ENCODE measurements around the gene FLYWCH1.

FLYWCH1 gene

GRCh38 chr16:2896480-2897010 is 15.2 kb upstream of the FLYWCH1 start:
- Histone ChIP-seq H3K27me3 (no peaks in the 10 kb centered on the region), H3K4me1 (peaks cover 0 to 2% (median 0%) of the 10 kb centered on the region in 4 donors), H3K36me3 (peaks cover 0 to 44% (median 9%) of the 10 kb centered on the region in 3 donors), H3K27ac (no peak overlapping the region), H3K9me3 (no peaks in the 10 kb centered on the region), H3K4me3 (no peak overlapping the region)
- TF ChIP-seq, protein P1, sequence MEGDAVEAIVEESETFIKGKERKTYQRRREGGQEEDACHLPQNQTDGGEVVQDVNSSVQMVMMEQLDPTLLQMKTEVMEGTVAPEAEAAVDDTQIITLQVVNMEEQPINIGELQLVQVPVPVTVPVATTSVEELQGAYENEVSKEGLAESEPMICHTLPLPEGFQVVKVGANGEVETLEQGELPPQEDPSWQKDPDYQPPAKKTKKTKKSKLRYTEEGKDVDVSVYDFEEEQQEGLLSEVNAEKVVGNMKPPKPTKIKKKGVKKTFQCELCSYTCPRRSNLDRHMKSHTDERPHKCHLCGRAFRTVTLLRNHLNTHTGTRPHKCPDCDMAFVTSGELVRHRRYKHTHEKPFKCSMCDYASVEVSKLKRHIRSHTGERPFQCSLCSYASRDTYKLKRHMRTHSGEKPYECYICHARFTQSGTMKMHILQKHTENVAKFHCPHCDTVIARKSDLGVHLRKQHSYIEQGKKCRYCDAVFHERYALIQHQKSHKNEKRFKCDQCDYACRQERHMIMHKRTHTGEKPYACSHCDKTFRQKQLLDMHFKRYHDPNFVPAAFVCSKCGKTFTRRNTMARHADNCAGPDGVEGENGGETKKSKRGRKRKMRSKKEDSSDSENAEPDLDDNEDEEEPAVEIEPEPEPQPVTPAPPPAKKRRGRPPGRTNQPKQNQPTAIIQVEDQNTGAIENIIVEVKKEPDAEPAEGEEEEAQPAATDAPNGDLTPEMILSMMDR (IDR thresholded peaks at IDR 0.05), result no peak
- no peak for DNase-seq
- intact Hi-C loops (cut with DNase I; ENCODE audit: low total_unique reads), result no loop called here

- H3K4me1 ChIP-seq, result no peaks in the 10 kb centered on the region
- no peak for DNase-seq
- TF ChIP-seq, protein P1 (IDR thresholded peaks at IDR 0.05), result no peak
- no peak overlapping the region for H3K4me3 ChIP-seq
- peaks cover 0 to 44% (median 9%) of the 10 kb centered on the region in 3 donors for H3K36me3 ChIP-seq
- no peaks in the 10 kb centered on the region for H3K9me3 ChIP-seq
- intact Hi-C loops (cut with DNase I; ENCODE audit: low total_unique reads), result no loop called here
- H3K27me3 ChIP-seq, result no peaks in the 10 kb centered on the region
- no peak overlapping the region for H3K27ac ChIP-seq
Measured at GRCh38 chr16:2897110-2897509, 14.6 kb upstream of the FLYWCH1 start.

GRCh38 chr16:2898831-2899563 is 12.7 kb upstream of the FLYWCH1 start:
- no peak for DNase-seq
- Histone ChIP-seq H3K9me3 (no peaks in the 10 kb centered on the region), H3K4me3 (no peak overlapping the region), H3K27me3 (no peaks in the 10 kb centered on the region), H3K36me3 (peaks cover 0 to 44% (median 9%) of the 10 kb centered on the region in 3 donors), H3K27ac (no peak overlapping the region), H3K4me1 (peaks cover 0 to 8% (median 4%) of the 10 kb centered on the region in 4 donors)
- intact Hi-C loops (cut with DNase I; ENCODE audit: low total_unique reads), result no loop called here
- TF ChIP-seq, protein P1 (IDR thresholded peaks at IDR 0.05), result no peak

DNA sequence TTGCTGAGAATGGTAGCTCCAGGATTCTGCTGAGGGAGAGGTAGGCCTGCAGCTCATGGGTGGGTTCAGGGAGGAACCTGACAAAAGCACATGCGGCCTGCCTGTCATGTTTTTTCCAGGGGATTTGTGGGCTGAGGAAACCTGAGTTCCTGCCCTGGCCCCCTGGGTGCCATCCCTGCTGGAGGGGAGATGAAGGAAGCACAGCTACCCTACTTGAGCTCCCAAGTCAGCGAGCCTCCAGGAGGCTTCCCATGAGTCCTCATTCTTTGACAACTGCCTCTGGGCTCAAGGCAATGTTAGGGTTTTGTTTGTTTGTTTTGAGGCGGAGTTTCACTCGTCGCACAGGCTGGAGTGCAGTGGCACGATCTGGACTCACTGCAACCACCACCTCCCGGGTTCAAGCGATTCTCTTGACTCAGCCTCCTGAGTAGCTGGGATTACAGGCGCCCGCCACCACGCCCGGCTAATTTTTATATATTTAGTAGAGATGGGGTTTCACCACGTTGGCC is 12.1 kb upstream of the FLYWCH1 start:
- H3K4me1 ChIP-seq, result peaks cover 0 to 9% (median 4%) of the 10 kb centered on the region in 4 donors
- no peak overlapping the region for H3K27ac ChIP-seq
- TF ChIP-seq, protein P1 (IDR thresholded peaks at IDR 0.05), result no peak
- intact Hi-C loops (cut with DNase I; ENCODE audit: low total_unique reads), result no loop called here
- no peaks in the 10 kb centered on the region for H3K27me3 ChIP-seq
- H3K36me3 ChIP-seq, result peaks cover 0 to 44% (median 9%) of the 10 kb centered on the region in 3 donors
- no peak for DNase-seq
- no peak overlapping the region for H3K4me3 ChIP-seq
- no peaks in the 10 kb centered on the region for H3K9me3 ChIP-seq

GRCh38 chr16:2900526-2901075 is 11.1 kb upstream of the FLYWCH1 start:
- Histone ChIP-seq H3K4me1 (peaks cover 0 to 9% (median 4%) of the 10 kb centered on the region in 4 donors), H3K36me3 (peaks cover 0 to 44% (median 9%) of the 10 kb centered on the region in 3 donors)
- intact Hi-C loops (cut with DNase I; ENCODE audit: low total_unique reads), result no loop called here

More at GRCh38 chr16:2900526-2901075, 11.1 kb upstream of the FLYWCH1 start:
- no peak overlapping the region for H3K4me3 ChIP-seq
- no peaks in the 10 kb centered on the region for H3K9me3 ChIP-seq
- H3K27me3 ChIP-seq, result no peaks in the 10 kb centered on the region
- H3K27ac ChIP-seq, result no peak overlapping the region
- TF ChIP-seq, protein P1 (IDR thresholded peaks at IDR 0.05), result no peak
- no peak for DNase-seq

Measured in tibial artery (tissue), 4 donors.